Measurements from ENCODE around the gene CDK5R2.

CDK5R2 gene

DNA sequence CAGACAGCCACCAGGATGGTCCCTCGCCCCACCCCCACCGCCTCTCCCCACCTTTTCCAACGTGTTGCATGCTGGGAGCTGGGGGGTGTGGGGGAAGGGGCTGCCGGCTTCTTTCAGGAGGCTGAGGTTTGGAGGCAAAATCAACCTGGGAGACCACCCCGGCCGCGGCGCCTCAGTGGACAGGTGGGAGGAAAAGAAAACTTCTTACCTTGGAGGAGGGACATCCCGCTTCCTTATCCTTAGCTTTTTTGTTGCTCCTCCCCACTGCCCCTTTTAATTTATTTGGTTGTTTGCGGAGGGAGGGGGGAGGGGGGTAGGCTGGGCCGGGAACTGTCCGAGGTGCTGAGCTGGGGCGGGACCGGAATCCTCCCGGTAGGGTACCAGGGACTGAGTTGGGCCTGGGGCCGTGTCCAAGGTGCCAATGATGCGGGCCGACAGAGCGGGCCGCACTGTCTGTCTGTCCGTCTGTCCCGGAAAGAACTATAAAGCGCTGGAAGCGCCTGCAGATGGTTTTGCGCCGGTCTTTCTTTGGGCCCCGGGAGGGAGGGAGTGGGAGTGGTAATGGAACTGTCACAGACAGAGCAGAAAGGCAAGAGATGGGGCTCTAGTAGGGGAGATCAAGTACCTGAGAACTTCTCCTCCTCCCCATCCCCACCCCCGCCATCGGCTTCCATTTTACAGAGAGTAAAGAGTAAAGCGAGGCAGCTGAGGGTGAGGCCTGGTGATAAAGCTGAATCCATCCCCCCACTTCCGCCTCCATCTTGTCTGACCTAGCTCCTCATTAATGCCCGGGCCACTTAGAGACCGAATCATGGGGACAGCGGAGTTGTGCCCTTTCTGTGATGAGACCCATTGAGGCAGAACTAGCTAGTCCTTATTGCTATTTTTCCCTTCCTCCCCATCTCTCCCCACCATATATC lies 2.4 kb downstream of the CDK5R2 start:
- FAIRE-seq: no peak

DNA sequence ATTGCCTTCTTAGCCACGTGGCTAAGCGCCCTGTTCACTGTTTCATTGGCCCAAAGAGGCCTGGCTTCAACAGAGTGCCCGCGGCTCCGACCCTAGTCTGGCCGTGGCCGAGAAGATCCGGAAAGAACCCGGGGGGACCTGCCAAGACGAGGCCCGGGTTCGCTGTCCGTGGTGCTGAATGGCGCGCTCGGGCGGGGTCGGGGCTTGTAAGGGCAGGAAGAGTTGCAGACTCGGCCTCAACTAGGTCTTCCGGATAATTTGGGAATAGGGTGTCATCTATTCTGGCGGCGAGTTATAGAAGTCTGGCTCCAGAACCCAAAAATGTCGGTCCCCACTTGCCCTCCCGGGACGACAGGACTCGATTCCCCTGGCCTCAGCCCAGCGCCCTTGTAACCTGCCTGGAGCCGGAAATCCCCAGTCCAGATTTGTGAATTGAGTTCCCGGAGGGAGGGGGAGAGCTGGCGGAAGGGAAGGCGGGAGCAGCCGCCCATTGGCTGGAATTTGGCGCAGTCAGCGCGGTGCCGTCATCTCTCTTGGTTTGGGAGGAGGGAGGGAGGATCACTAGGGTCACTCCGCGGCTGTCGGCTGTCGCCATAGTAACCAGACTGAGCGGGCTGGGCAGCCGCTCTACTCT lies 3.5 kb downstream of the CDK5R2 start:
- FAIRE-seq (no peak), DNase-seq (ENCODE audit: low spot score) (peak; percentile 74)

More for the DNA sequence above, 2.4 kb downstream of the CDK5R2 start:
- DNase-seq (ENCODE audit: low spot score): no peak

DNA sequence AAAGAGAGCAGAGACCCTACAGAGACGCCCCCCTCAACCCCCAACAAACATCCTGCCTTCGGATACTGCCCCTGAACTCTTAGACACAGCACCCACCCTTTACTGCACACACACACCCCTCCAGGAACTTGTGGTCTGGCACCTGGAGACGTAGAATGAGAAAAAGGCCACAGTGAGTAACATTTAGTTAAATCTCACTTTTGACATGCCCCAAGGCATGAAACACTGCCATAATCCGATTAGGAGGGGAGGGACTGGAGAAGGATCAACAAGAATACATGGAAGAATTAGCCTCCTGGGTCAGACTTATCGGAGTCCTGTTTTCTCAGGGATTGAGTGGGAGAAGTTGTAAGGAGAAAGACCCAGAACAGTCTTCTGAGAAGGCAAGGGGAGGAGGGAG lies 4.1 kb downstream of the CDK5R2 start:
- peak; percentile 8 for DNase-seq (ENCODE audit: low spot score)
- FAIRE-seq: no peak

DNA sequence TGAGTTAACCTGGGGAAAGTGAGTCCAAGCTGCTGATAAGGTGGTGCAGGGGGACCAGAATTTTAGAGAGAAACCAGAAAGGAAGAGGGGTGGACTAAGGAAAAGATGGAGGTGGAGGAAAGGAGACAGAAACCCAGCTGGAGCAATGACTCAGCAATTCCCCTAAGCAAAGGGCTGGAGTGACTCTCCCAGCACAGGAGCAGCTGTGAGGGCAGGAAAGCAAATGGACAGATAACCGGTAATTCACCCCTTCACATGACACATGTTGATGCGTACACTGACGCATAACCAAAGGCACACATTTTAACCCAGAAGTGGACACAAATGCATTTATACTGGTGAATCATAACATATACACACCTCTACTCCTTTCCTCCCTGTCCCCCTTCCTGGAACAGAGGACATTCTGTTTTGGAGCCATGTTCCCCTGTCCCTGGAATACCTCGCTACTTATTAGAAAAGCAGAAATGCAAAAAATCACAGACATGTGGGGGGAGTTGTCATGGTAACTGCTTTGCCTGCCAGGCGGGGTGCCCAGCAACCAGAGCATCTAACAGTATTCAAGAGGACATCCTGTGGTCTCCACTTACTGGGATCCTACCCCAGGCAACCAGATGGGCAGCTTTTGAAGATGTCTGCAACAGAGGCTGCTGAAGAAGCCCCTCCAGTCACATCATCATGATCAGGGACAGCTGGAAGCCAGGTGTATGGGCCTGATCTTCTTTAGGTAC lies 4.7 kb downstream of the CDK5R2 start:
- FAIRE-seq: peak; percentile 10

DNA sequence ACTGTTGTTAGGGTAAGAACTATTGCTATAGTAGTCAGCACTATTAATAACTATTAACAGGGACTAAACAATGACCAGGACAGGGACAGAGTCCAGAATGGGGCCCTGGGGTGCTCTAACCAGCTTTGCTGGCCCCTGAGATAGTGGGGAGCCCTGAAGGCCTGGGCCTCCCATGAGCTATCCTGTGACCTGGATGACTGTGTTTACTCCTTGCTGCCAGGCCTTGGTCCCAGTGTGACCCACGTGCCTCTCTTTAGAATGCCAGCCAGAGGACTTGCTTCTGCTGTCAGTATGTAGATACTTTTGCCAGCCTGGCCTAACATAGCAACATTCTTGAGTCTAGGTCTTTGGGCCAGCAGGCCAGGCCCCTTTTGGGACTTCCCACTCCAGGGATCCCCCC lies 11.4 kb downstream of the CDK5R2 start:
- DNase-seq (ENCODE audit: low spot score) (no peak), FAIRE-seq (no peak)

More for the DNA sequence above, 4.7 kb downstream of the CDK5R2 start:
- peak; percentile 78 for DNase-seq (ENCODE audit: low spot score)

DNA sequence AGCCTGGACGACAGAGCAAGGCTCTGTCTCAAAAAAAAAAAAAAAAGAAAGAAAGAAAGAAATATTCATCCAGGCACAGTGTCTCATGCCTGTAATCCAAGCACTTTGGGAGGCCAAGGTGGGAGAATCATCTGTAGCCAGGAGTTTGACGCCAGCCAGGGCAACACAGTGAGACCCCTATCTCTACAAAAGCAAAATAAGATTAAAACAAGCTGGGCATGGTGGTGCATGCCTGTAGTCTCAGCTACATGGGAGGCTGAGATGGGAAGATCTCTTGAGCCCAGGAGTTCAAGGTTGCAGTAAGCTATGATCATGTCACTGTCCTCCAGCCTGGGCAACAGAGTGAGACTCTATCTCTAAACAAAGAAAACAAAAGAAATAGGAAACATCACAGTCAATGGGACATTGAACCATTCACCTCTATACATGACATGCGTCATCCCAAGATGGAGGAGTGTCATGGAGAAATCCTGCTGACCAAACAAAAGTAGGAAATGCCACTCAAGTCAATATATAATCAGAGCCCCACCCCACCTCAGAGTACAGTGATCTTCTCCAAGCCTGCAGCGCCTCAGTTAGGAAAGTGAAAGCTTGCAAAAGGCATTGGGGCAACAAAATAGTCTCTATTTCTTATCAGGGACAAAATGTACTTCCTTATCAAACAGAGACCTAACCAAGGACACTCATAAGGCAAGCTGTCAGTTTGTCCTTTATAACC lies 15.8 kb downstream of the CDK5R2 start:
- DNase-seq (ENCODE audit: low spot score) (no peak), FAIRE-seq (no peak)

DNA sequence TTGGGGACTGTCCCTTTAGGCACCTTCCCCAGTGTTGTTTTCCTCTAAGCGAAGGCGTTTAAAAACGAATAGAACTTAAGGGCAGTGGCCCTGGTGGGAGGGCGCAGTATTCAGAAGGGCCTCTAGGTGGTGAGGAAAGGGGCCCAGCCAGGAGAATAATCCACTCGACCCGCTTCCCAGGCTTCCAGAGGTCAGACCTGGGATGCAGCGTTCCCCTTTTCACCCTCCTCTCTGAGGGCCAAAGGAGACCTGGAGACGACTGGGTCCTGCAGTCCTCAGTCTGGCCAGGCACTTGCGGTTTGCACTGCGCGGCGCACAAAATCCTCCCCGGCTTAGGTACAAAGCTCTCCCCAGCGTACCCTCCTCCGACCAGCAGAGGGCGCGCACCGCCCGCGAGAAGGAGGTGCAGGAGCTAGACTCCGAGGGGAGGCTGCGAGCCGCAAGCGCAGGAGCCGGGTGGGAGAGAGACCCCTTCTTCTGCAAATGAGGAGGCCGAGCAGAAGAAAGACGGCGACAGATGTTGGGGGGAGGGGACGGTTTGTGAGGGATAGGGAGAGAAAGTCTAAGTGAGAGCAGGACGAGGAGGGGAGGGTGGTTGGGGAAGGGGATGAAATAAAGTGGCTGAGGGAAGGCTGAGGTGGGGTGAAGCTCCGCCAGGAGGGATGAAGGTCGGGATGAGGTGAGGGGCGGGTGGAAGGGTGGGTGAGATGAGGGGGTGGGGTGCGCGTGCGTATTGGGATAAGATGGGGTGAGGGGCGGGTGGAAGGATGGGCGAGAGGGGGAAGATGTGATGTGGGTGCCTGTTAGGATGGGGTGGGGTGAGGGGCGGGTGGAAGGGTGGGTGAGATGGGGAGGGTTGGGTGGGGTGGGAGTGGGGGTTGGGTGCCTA lies 20.6 kb downstream of the CDK5R2 start:
- FAIRE-seq (no peak), DNase-seq (ENCODE audit: low spot score) (peak; percentile 48)

DNA sequence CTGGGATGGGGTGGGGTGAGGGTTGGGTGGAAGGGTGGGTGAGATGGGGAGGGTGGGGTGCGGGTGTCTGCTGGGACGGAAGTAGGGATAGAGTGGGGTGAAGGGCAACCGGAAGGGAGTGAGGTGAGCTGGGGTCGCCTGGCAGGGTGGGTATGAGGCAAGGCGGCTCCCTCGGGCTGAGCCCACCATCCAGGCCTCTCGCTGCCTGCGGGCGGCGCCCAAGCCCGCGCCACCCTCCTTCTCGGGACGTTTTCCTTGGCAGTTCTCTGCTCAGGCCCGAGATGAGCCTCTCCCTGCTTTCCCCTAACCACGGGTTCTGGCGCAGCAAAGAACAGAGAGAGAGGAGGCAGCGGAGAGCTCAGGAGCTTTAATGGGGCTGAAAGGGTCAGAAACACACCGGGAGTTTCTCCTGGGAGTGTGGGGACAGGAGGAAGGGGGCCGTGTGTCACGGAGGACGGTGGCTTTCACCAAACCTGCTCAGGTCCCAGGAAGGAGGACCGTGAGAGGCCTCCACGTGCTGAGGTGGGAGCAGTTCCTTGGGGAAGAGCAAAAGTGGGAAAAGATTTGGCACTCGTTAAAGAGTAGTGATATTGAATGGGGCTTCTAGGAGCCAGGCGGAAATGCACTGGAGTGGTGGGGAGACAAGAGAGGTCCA lies 21.4 kb downstream of the CDK5R2 start:
- DNase-seq (ENCODE audit: low spot score) (no peak), FAIRE-seq (no peak)

DNA sequence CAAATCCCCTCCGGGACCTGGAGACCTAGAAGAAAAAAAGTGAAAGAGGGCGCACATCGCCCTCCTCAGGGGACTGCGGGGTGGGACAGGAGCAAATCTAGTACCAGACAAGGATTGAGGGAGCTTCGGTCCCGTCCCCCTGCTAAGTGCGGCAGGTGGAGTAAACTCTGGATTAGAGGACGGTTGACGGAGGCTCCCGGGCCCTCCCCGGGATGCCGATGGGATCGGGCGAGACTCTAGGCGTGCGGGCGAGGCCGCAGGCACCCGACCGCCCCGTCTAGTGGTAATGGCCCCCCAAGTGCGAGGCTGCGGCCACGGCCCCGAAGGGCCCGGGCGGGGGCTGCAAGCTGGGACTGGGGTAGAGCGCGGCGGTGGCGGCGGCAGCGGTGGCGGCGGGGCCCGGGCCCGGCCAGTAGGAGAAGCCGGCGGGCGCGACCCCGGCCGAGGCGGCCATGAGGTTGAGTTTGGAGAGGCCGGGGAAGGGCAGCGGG lies 22.0 kb downstream of the CDK5R2 start:
- DNase-seq (ENCODE audit: low spot score): no peak

DNA sequence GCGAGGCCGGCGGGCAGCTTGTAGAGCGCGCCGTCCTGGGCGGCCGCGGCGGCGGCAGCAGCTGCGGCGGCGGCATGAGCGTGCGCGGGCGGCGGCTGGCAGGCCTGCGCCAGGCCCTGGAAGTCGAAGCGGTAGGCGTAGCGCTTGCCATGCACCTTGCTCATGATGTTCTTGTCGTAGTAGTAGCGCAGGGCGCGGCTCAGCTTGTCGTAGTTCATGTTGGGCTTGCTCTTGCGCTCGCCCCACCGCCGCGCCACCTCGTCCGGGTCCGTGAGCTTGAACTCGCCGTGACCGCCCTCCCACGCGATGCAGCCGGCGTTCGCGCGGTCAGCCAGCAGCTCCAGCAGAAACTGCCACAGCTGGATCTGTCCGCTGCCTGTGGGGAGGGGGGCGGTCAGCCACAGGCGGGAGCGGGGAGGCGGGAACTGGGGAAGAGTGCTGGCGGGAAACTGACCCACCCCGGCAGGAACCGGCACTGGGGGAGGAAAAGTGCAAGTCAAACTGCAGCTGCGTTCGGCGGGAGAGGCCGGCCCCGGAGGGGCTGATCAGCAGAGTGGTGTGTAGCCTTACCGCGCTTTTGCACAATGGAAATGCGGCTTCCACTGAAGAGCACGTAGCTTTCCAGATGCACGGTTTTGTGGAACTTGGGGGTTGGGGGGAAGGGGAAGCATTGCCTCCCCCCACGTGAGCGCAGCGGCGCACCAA lies 22.6 kb downstream of the CDK5R2 start:
- DNase-seq (ENCODE audit: low spot score) (no peak), FAIRE-seq (no peak)

More for the DNA sequence above, 22.0 kb downstream of the CDK5R2 start:
- FAIRE-seq: no peak

DNA sequence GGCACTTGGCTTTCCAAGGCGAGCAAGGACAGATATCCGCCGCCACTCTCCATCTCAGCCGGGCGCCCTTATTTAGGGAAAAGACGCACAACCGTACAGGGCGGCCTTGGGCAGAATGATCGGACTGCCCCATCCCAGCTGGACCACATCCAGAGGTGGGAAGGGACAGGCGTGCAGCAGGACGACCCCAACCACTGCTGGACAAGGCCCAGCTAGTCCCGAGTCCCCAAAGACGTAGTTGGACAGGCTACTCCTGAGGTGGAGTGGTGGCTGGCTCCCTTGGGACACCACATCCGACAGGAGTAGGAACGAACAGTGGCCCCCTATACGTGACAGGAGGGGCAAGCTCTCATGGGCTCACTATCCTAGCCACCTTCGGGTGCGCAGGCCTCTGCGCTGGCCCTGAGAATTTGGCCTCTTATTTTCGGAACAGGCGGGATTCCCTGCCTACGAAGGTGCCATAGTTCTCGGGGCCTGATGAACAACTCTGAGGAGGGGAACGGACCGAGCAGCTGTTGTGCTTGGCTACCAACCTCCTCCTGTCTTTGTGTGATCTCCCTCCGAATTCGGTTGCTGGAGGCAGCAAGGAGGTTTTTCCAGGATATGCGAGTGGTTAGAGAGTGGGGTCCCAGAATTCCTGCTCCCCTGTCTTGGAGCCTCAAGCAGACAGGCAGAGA lies 23.3 kb downstream of the CDK5R2 start:
- DNase-seq (ENCODE audit: low spot score) (no peak), FAIRE-seq (no peak)

DNA sequence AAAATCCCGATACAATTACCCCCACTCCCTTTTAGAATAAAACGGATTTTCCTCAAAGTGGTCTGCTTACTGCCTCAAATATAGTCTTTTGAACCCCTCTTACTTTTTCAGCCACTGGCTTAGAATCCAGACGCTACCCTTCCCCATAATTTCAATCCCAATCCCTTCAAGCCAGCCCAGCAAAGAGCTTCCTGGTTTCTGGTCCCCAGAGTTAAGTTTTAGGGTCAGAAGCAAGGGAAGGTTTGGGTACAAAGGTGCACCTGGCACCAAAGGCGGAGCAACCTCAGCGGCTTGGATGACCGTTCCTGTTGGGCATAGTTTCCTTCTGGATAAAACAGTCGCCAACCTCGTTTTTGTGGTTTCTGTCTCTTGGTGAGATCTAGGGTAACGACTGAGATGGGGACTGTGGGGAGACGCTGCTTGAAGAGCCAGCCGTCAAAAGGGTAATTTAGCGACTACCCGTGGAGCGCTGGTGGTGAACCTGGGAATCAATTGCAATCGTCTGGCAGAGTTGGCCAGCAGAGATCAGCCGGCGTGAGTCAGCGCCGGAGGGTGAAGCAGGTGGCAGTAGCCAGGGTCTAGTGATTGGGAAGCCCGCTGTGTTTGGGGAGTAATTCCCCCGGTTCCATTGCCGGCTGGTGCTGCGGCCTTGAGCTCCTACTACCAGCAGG lies 23.9 kb downstream of the CDK5R2 start:
- DNase-seq (ENCODE audit: low spot score): no peak
- no peak for FAIRE-seq

DNA sequence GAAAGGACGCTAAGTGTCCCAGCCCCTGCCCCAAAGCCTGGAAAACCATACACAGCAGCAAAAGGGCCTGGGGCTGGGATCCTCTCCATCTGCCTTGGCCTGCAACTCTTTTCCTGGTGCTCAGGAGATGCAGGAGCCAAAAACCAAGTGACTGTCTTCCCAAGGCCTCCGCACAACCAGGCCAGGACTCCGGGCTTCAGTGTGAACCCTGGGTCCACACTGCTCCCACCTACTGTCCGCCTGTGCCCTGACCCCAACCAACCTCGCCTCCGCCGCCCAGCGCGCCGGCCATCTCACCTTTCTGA lies 24.4 kb downstream of the CDK5R2 start:
- DNase-seq (ENCODE audit: low spot score): no peak
- no peak for FAIRE-seq

DNA sequence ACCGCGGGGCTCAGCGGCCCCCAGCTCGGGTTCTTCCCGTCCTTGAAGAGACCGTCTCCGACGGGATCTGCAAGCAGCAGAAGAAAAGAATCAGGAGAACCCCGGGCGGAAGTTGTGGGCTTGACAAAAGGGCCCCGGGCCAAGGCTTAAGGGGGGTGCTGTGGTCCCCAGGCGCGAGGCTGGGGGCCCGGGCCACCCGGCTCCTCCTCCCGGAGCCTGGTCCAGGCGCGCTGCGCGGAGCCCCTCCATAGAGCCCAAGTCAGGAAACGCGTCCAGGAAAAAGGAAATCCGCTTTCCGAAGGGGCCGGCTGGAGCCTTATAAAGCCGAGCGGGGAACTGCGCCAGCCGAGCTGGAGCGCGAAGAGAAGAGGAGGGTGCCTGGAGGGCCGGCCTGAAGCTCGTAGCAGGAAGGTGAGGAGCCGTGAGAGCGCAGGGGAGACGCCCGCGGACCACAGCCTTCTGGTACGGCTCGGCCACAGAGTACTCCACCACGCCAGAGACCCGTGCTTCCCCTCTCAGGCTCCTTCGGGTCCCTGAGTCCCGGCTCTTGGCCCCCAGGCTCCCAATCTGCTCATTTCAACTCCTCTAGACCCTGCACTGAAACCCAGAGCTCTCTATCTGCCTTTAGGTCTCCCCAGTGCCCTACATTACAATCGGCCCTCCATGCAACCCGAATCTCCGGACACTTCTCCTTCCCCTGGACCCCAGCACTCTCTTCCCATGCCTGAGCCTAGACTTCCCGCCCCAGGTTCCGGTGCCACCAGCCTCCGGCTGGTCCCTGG lies 25.0 kb downstream of the CDK5R2 start:
- no peak for DNase-seq (ENCODE audit: low spot score)
- no peak for FAIRE-seq

DNA sequence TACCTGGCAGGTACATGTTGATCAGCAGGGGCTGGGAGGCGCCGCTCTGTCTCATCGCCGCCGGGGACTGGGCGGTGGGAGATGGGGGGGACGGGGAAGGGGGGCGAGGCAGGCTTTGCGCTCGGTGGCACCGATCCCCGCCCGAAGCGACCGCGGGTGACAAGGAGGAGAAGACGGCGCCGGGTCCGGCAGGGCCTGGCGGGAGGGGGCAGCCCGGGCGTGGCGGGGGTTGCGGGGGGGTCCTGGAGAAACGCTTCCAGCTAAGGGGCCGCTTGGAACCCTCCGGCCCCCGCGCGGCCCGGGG lies 25.5 kb downstream of the CDK5R2 start, which contains the start of gene FEV:
Gene FEV (minus strand): TSS at position 164 of the 304 bp plus-strand sequence. CDS start 109 bp downstream, at position 55.
- no peak for DNase-seq (ENCODE audit: low spot score)
- no peak for FAIRE-seq

DNA sequence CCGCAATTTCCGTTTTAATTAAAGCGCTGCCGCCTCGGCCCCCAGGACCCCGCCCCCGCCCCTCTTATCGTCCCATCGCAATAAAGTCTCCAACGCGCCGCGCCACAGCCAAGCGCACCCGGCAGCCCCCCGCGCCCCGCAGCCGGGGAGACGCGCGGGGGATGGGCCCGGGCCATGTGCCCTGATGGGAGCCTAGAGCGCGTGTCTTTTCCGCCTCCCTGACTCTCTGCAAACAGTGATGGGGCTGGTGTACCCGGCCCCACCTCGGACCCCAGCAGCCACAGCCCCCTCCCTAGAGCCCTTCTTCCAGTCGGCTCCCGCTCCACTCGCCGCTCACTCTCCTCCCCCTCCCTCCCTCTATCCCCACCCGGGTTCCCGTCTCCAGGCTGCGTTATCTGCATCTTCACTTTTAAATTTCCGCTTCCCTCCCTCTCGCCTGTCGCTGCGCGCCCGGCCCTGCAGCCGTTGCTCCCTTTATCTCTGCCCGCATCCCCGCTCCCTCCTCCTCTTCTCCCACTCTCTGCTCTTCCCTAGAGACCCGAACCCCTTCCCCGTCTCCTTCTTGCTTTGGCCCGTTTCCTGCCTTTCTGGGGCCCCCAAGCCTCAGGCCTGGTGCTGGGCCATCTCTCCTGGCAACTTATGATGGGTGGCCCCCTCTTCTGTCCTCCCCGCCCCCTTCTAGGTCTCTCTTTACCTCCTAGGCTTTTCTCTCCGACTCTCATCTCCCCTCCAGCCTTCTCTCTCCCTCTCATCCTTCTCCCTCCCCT lies 26.0 kb downstream of the CDK5R2 start:
- FAIRE-seq: no peak
- DNase-seq (ENCODE audit: low spot score): no peak

Data from RCC 7860 (cell line).